Measurements from ENCODE around the gene SPATA20.

GRCh38 chr17:50581316-50581715 lies 34.3 kb downstream of the SPATA20 start:
- TF ChIP-seq POLR2A (IDR thresholded peaks at IDR 0.05; ENCODE audit: low read depth, low read length) (no peak), USF2 (IDR thresholded peaks at IDR 0.05; ENCODE audit: low read depth, low read length) (no peak), ELK1 (IDR thresholded peaks at IDR 0.05; ENCODE audit: borderline replicate concordance, low read depth, low read length) (no peak), CTCF (conservative IDR thresholded peaks at IDR 0.05; ENCODE audit: low read depth, low read length) (no peak), RAD21 (IDR thresholded peaks at IDR 0.05; ENCODE audit: low read length) (no peak), SMC3 (IDR thresholded peaks at IDR 0.05; ENCODE audit: low read depth, low read length) (no peak), BHLHE40 (IDR thresholded peaks at IDR 0.05; ENCODE audit: low read depth, low read length) (no peak), NFE2L2 (IDR thresholded peaks at IDR 0.05; ENCODE audit: low read depth, low read length) (no peak), RCOR1 (IDR thresholded peaks at IDR 0.05; ENCODE audit: insufficient replicate concordance, low read length) (no peak), MXI1 (IDR thresholded peaks at IDR 0.05; ENCODE audit: borderline replicate concordance, low read depth, low read length) (no peak), MAFK (IDR thresholded peaks at IDR 0.05; ENCODE audit: low read depth, low read length) (no peak), CEBPB (IDR thresholded peaks at IDR 0.05; ENCODE audit: low read depth, low read length) (no peak), FOS (IDR thresholded peaks at IDR 0.05; ENCODE audit: low read depth, low read length) (no peak)
